ENCODE data around the gene EFNA1. TPM values are rescaled to one million over a fixed set of nuclear protein-coding genes. Genes with fewer than 3 reads are reported as not detected.

EFNA1 gene
- total and polyA plus RNA-seq, 2 experiments from 2014 or later, result 3.2 to 5.1 TPM

GRCh38 chr1:155177192-155177917 lies 49.7 kb downstream of the EFNA1 start:
- DNase-seq (ENCODE audit: low spot score), result no peak
- H3K4me3 ChIP-seq, result no peak overlapping the region
- no peaks in the 10 kb centered on the region for H3K27me3 ChIP-seq (ENCODE audit: insufficient read depth)
- H3K4me3 Mint-ChIP-seq, result no peak overlapping the region
- H3K4me1 Mint-ChIP-seq, result peaks cover 18% of the 10 kb centered on the region
- H2AFZ ChIP-seq, result no peak overlapping the region
- no peaks in the 10 kb centered on the region for H4K20me1 ChIP-seq (replicated peaks; ENCODE audit: insufficient read depth)
- H3K36me3 ChIP-seq (ENCODE audit: insufficient read depth), result peaks cover 20% of the 10 kb centered on the region; the same call in 1 of the 2 replicates
- no peak overlapping the region for H3K27ac ChIP-seq (ENCODE audit: low read depth)
- H3K36me3 Mint-ChIP-seq (ENCODE audit: low read depth), result peaks cover 47% of the 10 kb centered on the region
- no peak for TF ChIP-seq STAT1 (IDR thresholded peaks at IDR 0.05; ENCODE audit: unreplicated experiment)
- no peak for TF ChIP-seq JUNB (IDR thresholded peaks at IDR 0.05; ENCODE audit: unreplicated experiment)
- TF ChIP-seq, protein P1, sequence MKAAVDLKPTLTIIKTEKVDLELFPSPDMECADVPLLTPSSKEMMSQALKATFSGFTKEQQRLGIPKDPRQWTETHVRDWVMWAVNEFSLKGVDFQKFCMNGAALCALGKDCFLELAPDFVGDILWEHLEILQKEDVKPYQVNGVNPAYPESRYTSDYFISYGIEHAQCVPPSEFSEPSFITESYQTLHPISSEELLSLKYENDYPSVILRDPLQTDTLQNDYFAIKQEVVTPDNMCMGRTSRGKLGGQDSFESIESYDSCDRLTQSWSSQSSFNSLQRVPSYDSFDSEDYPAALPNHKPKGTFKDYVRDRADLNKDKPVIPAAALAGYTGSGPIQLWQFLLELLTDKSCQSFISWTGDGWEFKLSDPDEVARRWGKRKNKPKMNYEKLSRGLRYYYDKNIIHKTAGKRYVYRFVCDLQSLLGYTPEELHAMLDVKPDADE (IDR thresholded peaks at IDR 0.05), result no peak
- TF ChIP-seq ZNF462 (CRISPR knock-in tag; IDR thresholded peaks at IDR 0.05), result no peak
- H3K4me2 ChIP-seq, result no peak overlapping the region
- H3K27ac Mint-ChIP-seq, result no peak overlapping the region
- no peaks in the 10 kb centered on the region for H3K9me2 ChIP-seq (ENCODE audit: insufficient read depth)
- H3K79me2 ChIP-seq (replicated peaks; ENCODE audit: insufficient read depth), result peaks cover 6% of the 10 kb centered on the region
- peaks cover 12% of the 10 kb centered on the region for H3K4me1 ChIP-seq (ENCODE audit: insufficient read depth)
- peaks cover 18% of the 10 kb centered on the region for H3K27me3 Mint-ChIP-seq (ENCODE audit: insufficient read depth, low read depth, poor library complexity)
- peaks cover 4% of the 10 kb centered on the region for H3K9me3 Mint-ChIP-seq
- H3F3A ChIP-seq (replicated peaks; ENCODE audit: low read depth), result peaks cover 14% of the 10 kb centered on the region
- no peak for ATAC-seq

Data from GM23338 (cell line).